ENCODE measurements around the gene STK32A. TPM values are rescaled to one million over a fixed set of nuclear protein-coding genes. Genes with fewer than 3 reads are reported as not detected.

Gene STK32A
- total RNA-seq, 4 donors from 2014 or later: 0.51 to 2.0 (median 0.97) TPM; not detected in 1

DNA sequence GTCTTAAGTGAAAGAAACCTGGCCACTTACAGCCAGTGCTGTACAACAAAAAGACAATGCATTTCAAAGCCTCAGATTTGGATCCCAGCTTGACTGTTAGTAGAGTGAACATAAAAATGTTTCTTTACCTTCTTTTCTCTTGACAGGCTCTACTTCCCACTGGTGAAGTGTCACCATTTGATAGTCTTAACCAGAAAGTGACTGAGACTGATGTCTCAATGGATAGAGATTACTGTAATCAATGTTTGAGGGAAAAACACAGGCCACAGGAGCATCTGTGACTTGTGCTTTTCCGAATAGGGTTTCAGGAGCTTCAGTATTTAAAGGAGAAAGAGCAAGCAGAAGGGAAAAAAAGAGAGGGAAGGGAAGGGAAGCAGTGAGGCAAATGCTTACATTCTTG lies 41.7 kb upstream of the STK32A start:
- H3K4me3 ChIP-seq: no peak overlapping the region
- no peak for TF ChIP-seq POLR2A (IDR thresholded peaks at IDR 0.05)
- TF ChIP-seq, protein P1, sequence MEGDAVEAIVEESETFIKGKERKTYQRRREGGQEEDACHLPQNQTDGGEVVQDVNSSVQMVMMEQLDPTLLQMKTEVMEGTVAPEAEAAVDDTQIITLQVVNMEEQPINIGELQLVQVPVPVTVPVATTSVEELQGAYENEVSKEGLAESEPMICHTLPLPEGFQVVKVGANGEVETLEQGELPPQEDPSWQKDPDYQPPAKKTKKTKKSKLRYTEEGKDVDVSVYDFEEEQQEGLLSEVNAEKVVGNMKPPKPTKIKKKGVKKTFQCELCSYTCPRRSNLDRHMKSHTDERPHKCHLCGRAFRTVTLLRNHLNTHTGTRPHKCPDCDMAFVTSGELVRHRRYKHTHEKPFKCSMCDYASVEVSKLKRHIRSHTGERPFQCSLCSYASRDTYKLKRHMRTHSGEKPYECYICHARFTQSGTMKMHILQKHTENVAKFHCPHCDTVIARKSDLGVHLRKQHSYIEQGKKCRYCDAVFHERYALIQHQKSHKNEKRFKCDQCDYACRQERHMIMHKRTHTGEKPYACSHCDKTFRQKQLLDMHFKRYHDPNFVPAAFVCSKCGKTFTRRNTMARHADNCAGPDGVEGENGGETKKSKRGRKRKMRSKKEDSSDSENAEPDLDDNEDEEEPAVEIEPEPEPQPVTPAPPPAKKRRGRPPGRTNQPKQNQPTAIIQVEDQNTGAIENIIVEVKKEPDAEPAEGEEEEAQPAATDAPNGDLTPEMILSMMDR (IDR thresholded peaks at IDR 0.05): no peak
- intact Hi-C loops (cut with DNase I; ENCODE audit: low total_unique reads): no loop called here
- no peaks in the 10 kb centered on the region for H3K27me3 ChIP-seq
- DNase-seq: no peak
- H3K4me1 ChIP-seq: no peaks in the 10 kb centered on the region
- no peaks in the 10 kb centered on the region for H3K9me3 ChIP-seq
- no peaks in the 10 kb centered on the region for H3K36me3 ChIP-seq
- no peak overlapping the region for H3K27ac ChIP-seq

DNA sequence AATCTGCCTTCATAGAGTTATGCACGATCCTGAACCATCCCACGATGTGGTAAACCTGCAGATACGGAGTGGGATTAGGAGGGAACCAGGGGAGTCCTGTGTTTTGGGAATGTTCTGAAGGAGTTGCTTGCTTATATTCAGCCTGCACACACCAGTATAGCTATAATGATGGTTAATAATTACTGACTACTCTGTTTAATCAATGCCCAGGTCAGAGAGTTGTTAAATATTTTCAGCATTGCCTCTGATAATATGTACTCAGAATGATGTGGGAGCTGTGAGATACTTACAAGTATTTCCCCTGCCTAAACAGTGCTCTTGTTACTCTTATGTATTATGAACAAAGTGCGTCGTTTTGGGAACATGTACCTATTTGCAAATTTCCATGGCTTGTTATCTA lies 34.8 kb upstream of the STK32A start:
- DNase-seq: no peak
- intact Hi-C loops (cut with DNase I; ENCODE audit: low total_unique reads): no loop called here
- H3K36me3 ChIP-seq: no peaks in the 10 kb centered on the region
- no peaks in the 10 kb centered on the region for H3K9me3 ChIP-seq
- no peak for TF ChIP-seq POLR2A (IDR thresholded peaks at IDR 0.05)
- TF ChIP-seq, protein P1 (IDR thresholded peaks at IDR 0.05): no peak
- H3K4me1 ChIP-seq: no peaks in the 10 kb centered on the region
- H3K4me3 ChIP-seq: no peak overlapping the region
- H3K27ac ChIP-seq: no peak overlapping the region
- no peaks in the 10 kb centered on the region for H3K27me3 ChIP-seq

DNA sequence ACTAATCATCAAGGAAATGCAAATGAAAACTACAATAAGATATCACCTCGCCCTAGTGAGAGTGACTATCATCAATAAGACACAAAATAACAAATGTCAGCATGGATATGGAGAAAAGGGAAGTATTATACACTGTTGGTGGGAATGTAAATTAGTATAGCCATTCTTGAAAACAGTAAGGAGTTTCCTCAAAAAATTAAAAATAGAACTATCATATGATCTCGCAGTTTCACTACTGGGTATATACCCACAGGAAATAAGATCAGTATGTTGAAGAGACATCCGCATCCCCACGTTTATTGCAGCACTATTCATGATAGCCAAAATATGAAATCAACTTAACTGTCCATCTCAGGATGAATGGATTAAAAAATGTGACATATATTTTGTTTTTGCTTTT lies 31.6 kb upstream of the STK32A start:
- Histone ChIP-seq H3K9me3 (no peaks in the 10 kb centered on the region), H3K27me3 (no peaks in the 10 kb centered on the region), H3K4me1 (no peaks in the 10 kb centered on the region), H3K4me3 (no peak overlapping the region), H3K36me3 (no peaks in the 10 kb centered on the region), H3K27ac (no peak overlapping the region)
- DNase-seq: no peak
- no peak for TF ChIP-seq POLR2A (IDR thresholded peaks at IDR 0.05)
- TF ChIP-seq, protein P1 (IDR thresholded peaks at IDR 0.05): no peak
- intact Hi-C loops (cut with DNase I; ENCODE audit: low total_unique reads): no loop called here

DNA sequence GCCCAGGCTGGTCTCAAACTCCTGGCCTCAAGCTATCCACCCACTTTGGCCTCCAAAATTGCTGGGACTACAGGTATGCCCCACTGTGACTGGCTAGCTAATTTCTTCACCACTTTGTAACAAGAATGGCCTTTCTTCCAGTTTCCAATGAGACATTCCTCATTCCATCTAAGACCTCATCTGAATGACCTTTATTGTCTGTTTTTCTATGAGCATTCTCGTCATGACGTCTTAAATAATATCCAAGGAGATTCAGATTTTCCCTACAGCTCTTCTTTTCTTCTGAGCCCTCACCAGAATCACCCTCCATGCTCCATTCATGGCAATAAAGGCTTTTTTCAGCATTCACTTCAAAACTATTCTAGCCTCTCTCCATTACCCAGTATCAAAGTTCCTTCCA lies 30.2 kb upstream of the STK32A start:
- no peaks in the 10 kb centered on the region for H3K9me3 ChIP-seq
- H3K36me3 ChIP-seq: no peaks in the 10 kb centered on the region
- H3K4me3 ChIP-seq: no peak overlapping the region
- no peaks in the 10 kb centered on the region for H3K27me3 ChIP-seq
- intact Hi-C loops (cut with DNase I; ENCODE audit: low total_unique reads): no loop called here
- H3K27ac ChIP-seq: no peak overlapping the region
- H3K4me1 ChIP-seq: no peaks in the 10 kb centered on the region
- DNase-seq: no peak
- no peak for TF ChIP-seq POLR2A (IDR thresholded peaks at IDR 0.05)
- TF ChIP-seq, protein P1 (IDR thresholded peaks at IDR 0.05): no peak

DNA sequence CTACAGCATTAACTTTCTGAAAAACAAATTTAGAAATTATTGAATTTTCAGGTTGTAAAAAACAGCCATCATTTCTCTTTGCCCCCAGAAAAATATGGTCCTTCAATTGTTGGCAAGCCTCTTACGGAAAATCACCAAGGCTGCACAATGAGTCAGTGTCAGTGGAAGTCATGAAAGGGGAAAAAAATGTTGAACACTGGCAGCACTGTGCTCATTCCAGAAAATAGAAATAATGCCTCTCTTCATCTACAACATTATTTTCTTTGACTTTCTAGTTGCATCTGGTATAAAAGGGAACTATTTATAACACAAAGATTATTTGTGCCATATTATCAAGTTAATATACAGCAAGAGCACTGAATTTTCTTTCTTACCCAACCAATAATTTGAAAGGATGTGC lies 26.7 kb upstream of the STK32A start:
- no peak for DNase-seq
- Histone ChIP-seq H3K4me3 (no peak overlapping the region), H3K27me3 (no peaks in the 10 kb centered on the region), H3K27ac (no peak overlapping the region), H3K4me1 (no peaks in the 10 kb centered on the region), H3K9me3 (no peaks in the 10 kb centered on the region), H3K36me3 (no peaks in the 10 kb centered on the region)
- TF ChIP-seq, protein P1 (IDR thresholded peaks at IDR 0.05): no peak
- no peak for TF ChIP-seq POLR2A (IDR thresholded peaks at IDR 0.05)
- intact Hi-C loops (cut with DNase I; ENCODE audit: low total_unique reads): no loop called here

All from uterus (tissue), 4 donors.